Stimulated activated CD8-positive, alpha-beta memory T cell treated with anti-CD3 and anti-CD28 coated beads, Interleukin-7, amount 100 ng/mL, for 24 hours (primary cell): ENCODE data around the gene HES4.

ENCODE experiments used
- DNase-seq: peaks from one replicate; pipeline ENCODE4 v3.0.0-alpha.2; 2020; ENCODE audit warnings: low read depth

The HES4 gene, protein sequence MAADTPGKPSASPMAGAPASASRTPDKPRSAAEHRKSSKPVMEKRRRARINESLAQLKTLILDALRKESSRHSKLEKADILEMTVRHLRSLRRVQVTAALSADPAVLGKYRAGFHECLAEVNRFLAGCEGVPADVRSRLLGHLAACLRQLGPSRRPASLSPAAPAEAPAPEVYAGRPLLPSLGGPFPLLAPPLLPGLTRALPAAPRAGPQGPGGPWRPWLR

DNA sequence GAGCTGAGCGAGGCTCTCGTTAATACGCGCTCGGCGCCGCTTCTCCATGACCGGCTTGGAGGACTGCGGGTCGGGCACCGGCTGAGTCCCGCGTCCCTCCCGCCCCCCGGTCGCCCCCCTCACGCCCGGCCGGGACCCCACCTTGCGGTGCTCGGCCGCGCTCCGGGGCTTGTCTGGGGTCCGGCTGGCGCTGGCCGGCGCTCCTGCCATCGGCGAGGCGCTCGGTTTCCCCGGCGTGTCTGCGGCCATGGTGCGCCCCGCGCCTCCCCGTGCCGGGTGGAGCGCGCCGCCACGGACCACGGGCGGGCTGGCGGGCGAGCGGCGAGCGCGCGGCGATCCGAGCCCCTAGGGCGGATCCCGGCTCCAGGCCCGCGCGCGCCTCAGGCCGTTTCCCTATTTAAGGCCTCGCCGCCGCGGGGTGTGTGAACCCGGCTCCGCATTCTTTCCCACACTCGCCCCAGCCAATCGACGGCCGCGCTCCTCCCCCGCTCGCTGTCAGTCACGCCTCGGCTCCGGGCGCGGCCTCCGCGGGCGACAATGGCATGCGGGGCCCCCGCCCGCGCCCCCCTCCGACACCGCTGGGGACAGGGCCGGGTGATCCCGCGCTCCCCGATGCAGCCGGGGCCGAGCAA lies at the start of gene HES4:
HES4 (minus strand) TSS at position 373 of the 632 bp plus-strand sequence; CDS start at position 249, 124 bp downstream.
- DNase-seq = no peak

GRCh38 chr1:1048765-1049164 lies 48.9 kb upstream of the HES4 start:
- no peak for DNase-seq

- DNase-seq = no peak
Measured at GRCh38 chr1:1047963-1048362, 48.1 kb upstream of the HES4 start.

GRCh38 chr1:1047407-1047806 lies 47.5 kb upstream of the HES4 start:
- no peak for DNase-seq

DNA sequence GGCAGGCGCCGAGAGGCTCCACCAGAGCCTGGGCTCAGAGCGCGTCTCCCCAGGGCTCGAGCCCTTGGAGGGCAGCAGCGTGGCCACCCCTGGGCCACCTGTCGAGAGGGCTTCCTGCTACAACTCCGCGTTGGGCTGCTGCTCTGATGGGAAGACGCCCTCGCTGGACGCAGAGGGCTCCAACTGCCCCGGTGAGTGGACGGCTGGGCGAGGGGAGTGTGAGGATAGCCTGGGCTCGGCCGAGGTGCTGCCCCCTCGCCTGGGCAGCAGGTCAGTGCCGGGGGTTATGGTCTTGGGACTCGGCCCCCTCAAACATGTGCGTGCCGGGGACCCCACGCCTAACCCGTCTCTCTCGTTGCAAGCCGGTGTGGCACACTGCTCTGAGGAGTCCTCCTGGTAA lies 46.9 kb upstream of the HES4 start:
- no peak for DNase-seq

- DNase-seq = no peak
Measured at GRCh38 chr1:1046243-1046642, 46.3 kb upstream of the HES4 start.

- no peak for DNase-seq
Measured at GRCh38 chr1:1045129-1045528, 45.2 kb upstream of the HES4 start.

DNA sequence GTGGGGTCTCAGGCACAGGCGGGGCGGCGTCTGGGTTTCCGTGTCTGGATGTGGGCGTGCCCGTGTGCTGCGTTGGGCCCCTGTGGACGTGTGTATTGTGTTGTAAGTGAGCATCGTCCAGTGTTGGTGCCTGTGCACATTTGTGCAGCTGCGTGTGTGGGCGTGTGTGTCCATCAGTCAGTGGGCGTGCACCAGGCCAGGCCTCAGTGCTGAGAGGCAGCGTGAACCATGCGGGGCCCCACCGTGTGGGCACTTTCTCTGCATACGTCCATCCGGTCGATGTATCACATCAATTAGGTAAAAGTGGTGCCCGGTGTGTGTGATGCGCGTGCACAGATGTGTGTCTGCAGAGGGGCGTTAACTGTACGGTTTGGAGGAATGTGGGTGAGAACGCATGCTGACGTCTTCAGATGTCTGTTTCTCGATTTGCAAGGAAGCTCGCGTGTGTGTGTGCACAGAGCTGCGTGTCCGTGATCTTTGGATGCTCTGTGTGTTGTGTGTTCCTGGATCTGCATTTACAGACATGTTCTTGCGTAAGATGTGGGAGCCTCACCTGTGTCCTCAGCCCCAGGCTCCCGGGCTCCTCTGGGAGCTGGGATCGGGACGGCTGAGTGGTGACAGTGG lies 44.7 kb upstream of the HES4 start:
- DNase-seq = no peak

GRCh38 chr1:1043921-1044320 lies 44.0 kb upstream of the HES4 start:
- DNase-seq = no peak

GRCh38 chr1:1043411-1043810 lies 43.5 kb upstream of the HES4 start:
- DNase-seq = no peak

- DNase-seq = no peak
Measured at GRCh38 chr1:1042835-1043234, 42.9 kb upstream of the HES4 start.

DNA sequence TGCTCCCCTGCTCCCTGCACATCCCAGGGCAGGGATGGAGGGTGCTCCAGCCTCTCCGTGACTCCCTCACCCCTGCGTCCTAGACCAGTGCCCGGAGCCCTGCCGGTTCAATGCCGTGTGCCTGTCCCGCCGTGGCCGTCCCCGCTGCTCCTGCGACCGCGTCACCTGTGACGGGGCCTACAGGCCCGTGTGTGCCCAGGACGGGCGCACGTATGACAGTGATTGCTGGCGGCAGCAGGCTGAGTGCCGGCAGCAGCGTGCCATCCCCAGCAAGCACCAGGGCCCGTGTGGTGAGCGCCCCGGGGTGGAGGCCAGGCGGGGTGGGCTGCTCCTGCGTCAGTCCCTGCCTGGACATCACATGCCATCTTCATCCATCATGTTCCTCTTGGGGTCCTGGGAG lies 42.0 kb upstream of the HES4 start:
- DNase-seq = no peak

DNA sequence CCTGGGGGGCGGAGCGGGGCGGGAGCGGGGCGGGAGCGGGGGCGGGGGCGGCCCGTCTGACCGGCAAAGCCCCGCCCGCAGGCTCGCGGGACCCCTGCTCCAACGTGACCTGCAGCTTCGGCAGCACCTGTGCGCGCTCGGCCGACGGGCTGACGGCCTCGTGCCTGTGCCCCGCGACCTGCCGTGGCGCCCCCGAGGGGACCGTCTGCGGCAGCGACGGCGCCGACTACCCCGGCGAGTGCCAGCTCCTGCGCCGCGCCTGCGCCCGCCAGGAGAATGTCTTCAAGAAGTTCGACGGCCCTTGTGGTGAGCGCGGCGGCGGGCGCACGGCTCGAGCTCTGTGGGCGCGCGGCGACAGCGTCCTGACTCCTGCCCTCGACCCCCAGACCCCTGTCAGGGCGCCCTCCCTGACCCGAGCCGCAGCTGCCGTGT lies 41.2 kb upstream of the HES4 start:
- DNase-seq = no peak

DNA sequence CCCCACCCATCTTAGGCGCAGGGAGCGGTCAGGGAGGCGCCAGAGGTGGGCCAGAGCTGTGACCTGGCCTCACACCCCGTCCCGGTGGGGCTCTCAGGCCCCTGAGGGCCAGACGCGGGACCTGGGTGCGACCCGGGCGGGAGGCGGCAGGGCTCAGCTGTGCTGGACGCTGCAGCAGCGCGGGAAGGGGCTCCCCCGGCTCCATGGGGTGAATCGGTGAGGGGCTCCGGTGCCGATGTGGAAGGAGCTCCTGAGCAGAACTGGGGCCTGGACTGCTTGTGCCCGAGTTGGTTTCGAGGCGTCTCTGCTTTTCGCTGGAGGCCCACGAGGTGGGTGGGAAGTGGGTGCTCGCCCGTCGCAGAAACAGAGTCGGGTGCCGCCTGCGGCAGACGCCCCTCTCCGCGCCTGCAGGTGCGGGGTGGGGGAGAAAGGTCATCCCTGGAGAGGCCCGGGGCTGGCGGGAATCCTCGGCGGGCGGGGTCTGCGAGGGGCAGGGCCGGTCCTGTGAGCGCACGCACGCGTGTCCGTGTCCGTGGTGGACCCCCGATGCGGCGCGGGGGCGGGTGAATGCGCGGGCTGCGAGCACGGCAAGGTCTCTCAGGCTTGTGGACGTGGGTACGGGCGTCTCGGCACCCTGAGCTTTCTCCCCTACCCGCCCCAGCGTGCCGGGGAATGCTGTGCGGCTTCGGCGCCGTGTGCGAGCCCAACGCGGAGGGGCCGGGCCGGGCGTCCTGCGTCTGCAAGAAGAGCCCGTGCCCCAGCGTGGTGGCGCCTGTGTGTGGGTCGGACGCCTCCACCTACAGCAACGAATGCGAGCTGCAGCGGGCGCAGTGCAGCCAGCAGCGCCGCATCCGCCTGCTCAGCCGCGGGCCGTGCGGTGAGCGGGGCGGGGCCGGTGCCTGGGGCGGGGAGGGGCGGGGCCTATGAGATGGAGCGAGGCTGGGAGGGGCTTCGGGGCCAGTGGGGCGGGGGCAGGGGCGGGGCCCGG lies 40.4 kb upstream of the HES4 start:
- peak; percentile 44 for DNase-seq

- DNase-seq = no peak
Measured at GRCh38 chr1:1039145-1039910, 39.4 kb upstream of the HES4 start.

DNA sequence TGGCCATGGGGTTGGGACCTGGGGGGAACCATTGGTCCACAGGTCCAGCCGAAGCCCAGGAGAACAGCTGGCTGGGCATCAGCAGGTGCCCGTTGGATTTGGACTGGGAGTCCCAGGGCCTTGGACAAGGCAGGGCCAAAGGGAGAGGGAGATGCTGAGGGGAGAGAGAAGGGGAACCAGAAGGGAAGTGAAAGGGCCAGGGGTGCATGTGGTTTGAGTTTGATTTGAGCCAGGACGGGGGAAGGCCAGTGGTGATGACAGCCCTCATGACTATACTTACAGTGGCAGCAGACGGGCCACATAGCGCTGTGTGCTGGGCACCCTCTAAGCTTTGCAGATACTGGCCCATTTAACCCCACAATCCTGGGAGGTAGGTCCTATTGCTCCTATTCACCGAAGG lies 38.8 kb upstream of the HES4 start:
- DNase-seq = no peak

DNA sequence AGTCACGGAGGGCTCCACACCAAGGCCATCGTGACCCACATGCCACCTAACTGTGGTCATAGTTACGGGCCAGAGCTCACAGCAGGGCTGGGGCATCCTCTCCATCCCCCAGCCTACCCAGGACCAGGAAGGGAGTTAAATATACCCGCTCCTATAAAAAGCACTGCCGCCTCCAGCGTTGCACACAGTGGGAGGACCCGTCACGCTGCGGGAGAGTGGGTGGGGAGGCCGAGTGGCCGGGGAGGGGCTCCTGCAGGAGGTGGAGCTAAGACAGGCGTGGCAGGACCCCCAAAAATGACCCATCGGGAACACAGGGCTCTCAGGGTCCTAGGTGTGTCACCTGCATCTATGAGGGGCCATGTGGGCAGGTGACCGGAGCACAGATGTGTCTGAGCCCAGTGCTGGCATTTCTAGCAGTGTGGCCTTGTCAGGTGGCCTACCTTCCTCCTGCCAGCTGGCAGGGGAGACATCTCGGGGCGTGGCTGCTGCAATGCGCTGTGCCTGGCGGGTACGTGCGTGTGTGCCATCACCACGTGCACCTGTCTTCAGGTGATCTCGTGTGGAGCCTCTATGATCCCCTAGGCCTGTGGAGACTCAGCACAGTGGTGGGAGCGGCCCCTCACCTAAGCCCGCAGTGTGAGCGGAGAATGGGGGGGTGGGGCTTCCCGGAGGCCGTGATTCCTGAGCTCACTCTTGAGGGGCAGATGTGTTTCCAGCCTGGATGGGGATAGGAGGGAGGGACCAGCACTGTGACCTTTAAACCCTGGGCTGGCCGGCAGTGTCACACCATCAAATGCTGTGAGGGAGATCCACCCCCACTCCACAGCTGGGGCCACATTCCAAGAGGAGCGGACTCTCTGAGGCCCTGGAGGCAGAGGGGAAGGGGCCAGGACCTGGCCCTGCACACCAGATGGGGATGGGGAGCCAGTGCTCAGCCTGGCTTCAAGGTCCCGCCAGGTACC lies 37.8 kb upstream of the HES4 start:
- no peak for DNase-seq

- DNase-seq = no peak
Measured at GRCh38 chr1:1035291-1035943, 35.5 kb upstream of the HES4 start.

DNA sequence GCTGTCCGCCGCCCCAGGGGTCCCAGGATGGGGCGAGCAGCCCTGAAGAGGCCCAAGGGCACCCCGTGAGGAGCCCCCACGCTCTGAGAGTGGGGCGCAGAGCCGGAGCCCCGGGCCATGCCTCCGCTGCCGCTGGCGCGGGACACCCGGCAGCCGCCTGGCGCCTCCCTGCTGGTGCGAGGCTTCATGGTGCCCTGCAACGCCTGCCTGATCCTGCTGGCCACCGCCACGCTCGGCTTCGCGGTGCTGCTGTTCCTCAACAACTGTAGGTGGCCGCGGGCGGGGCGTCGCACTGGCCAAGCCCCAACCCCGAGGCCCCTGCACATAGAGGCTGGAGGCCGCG lies 34.5 kb upstream of the HES4 start:
- no peak for DNase-seq
